Activated naive CD4-positive, alpha-beta T cell (primary cell): Measurements from ENCODE around the gene CMTR2.
"Not testable (repeated sequence)": the region's sequence is repeated elsewhere in the genome, so short reads cannot be mapped to it uniquely, and the experiment has no call there.

ENCODE experiments used
- DNase-seq, 4 experiments: peaks; one replicate each; lab custom pipeline; 2025; lab: John Stamatoyannopoulos, UW

Gene CMTR2

GRCh38 chr16:71288890-71289731, at the start of gene CMTR2:
Gene CMTR2, minus strand, starts transcription at chr16:71289402. Its CDS starts 3,482 bp downstream, at chr16:71285920.
- DNase-seq, result peak; percentile 59 to 78 (median 69)

GRCh38 chr16:71338632-71339031, 49.4 kb upstream of the CMTR2 start:
- DNase-seq, result no peak

- no peak for DNase-seq
Observed at GRCh38 chr16:71338193-71338592, 49.0 kb upstream of the CMTR2 start.

GRCh38 chr16:71337631-71338030, 48.4 kb upstream of the CMTR2 start:
- no peak for DNase-seq

GRCh38 chr16:71328151-71328550, 38.9 kb upstream of the CMTR2 start:
- DNase-seq, result no peak

- DNase-seq, result no peak
Observed at GRCh38 chr16:71327720-71328119, 38.5 kb upstream of the CMTR2 start.

GRCh38 chr16:71319999-71320398, 30.8 kb upstream of the CMTR2 start:
- DNase-seq, result no peak

GRCh38 chr16:71315269-71315668, 26.1 kb upstream of the CMTR2 start:
- no peak for DNase-seq

GRCh38 chr16:71313591-71313990, 24.4 kb upstream of the CMTR2 start:
- DNase-seq, result not testable (repeated sequence)

GRCh38 chr16:71311553-71312158, 22.5 kb upstream of the CMTR2 start:
- no peak for DNase-seq

- no peak for DNase-seq
Observed at GRCh38 chr16:71303938-71304337, 14.7 kb upstream of the CMTR2 start.

- DNase-seq, result no peak
Observed at GRCh38 chr16:71297341-71297634, 8.1 kb upstream of the CMTR2 start.

- no peak for DNase-seq
Observed at GRCh38 chr16:71296584-71297340, 7.6 kb upstream of the CMTR2 start.

- DNase-seq, result no peak
Observed at GRCh38 chr16:71295950-71296349, 6.7 kb upstream of the CMTR2 start.

- no peak for DNase-seq
Observed at GRCh38 chr16:71293919-71294318, 4.7 kb upstream of the CMTR2 start.

- DNase-seq, result not testable (repeated sequence)
Observed at GRCh38 chr16:71292095-71292494, 2.9 kb upstream of the CMTR2 start.

GRCh38 chr16:71289732-71290062, 495 bp upstream of the CMTR2 start:
- DNase-seq, result no peak

- DNase-seq, result no peak
Observed at GRCh38 chr16:71288570-71288889, 672 bp downstream of the CMTR2 start.

- no peak for DNase-seq
Observed at GRCh38 chr16:71287911-71288310, 1.3 kb downstream of the CMTR2 start.

- no peak for DNase-seq
Observed at GRCh38 chr16:71287454-71287853, 1.7 kb downstream of the CMTR2 start.

- no peak for DNase-seq
Observed at GRCh38 chr16:71283612-71284011, 5.6 kb downstream of the CMTR2 start.

- DNase-seq, result no peak
Observed at GRCh38 chr16:71282943-71283342, 6.3 kb downstream of the CMTR2 start.

- DNase-seq, result no peak
Observed at GRCh38 chr16:71276589-71277334, 12.4 kb downstream of the CMTR2 start.
